ENCODE data around the gene DCTN4.

DNA sequence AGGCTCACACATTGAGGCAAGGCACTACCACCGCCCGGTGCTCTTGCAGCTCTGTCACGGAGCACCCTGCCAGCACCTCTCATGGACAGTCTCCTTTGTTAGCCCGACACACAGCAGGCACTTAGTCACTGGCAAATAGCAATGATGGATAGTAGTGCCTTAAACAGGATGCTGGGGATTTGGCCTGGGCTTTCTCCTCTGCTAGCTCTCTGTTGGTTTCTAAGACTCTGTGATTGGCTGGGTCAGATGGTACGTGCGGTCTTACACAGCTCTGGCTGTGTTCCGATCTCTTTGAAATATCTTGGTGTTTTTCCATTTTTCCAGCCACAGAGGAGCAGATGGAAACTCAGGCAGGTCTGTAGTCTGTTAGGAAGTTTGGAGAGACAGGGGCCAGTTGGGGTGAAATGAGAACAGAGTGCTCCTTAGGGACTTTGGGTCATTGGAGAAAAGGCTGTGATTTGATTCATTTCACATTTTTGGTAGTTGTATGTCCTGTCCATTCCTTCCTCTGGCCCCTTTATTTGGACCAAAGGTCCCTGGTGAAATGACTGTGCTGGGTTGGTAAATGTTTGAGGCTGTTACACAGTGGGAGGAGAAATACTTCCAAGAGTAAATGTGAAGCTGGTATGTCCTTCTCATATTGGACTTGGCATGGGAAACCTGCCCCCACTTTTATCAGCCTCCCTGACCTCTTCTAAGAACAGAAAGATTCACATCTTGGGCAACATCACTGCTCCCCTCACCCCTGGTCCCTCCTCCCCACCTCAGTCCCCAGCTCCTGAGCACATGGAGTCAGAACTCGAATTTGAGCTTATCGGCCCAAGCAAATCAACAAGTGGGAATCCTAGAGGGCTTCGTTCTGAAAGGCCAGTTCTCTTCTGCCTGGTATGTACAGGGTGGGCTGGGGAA is 23.1 kb upstream of the DCTN4 start:
- TF ChIP-seq CTCF (IDR thresholded peaks at IDR 0.05) (no peak), ZFX (IDR thresholded peaks at IDR 0.05; ENCODE audit: borderline replicate concordance) (no peak)
